ENCODE data around the gene EHMT1.
"Not testable (repeated sequence)": the region's sequence is repeated elsewhere in the genome, so short reads cannot be mapped to it uniquely, and the experiment has no call there.

Gene EHMT1

DNA sequence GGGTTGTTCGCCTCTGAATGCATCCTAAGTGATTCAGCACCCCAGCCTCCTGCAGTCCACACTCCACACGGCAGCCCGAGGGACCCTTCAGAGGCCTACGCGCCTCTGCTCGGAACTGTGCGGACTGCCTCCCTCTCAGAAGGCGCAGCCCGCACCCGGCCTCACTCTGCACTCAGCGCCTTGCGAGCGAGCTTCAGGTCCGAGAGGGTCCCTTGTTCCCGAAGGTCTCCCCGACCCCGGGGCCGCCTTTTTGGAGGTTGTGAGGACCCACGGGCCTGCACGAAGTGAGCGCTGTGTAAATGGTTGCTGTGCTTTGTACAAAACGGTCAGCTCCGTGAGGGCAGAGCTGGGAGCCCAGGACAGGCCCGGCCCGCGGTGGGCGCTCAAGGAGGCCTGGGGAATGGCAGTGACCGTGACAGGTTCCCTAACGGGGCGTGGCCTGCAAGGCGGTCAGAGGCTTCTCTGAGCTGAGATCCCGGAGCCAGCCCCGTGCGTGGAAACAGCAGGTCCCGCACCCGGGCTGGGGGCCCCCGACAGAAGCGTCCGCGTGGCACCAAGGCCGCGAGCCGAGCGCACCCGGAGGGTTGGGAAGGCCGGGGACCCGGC is 258.1 kb downstream of the EHMT1 start:
- H3K4me3 Mint-ChIP-seq = peak overlapping the region; percentile 67 to 76 (median 72)

DNA sequence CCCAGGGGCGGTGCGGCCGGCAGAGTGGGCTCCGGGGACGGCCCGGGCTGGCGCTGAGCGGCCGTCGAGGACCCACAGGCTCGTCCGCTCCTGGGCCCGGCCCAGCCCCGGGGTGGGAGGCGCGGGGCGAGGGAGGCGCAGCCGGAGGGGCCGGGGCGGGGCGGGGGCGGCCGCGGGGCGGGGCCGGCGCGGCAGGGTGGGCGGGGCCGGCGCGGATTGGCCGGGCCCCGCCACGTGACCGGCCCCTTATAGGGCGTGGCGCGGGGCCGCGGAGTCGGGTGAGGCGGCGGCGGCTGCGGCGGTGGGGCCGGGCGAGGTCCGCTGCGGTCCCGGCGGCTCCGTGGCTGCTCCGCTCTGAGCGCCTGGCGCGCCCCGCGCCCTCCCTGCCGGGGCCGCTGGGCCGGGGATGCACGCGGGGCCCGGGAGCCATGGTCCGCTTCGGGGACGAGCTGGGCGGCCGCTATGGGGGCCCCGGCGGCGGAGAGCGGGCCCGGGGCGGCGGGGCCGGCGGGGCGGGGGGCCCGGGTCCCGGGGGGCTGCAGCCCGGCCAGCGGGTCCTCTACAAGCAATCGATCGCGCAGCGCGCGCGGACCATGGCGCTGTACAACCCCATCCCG is 258.8 kb downstream of the EHMT1 start, which contains the start of gene CACNA1B:
Gene CACNA1B (plus strand): TSS at position 277 of the 617 bp plus-strand sequence. CDS start 152 bp downstream, at position 429.
- H3K4me1 Mint-ChIP-seq; H3K36me3 Mint-ChIP-seq (ENCODE audit: low read depth); H3K9me3 Mint-ChIP-seq; H3K27ac Mint-ChIP-seq: not testable (repeated sequence)
- H3K4me3 Mint-ChIP-seq = peak within 1 kb of the TSS; percentile 67 to 76 (median 72)
- peaks cover 59% of the 10 kb centered on the region for H3K27me3 Mint-ChIP-seq (ENCODE audit: low read depth)

More for the DNA sequence above, 258.1 kb downstream of the EHMT1 start:
- peaks cover 2% of the 10 kb centered on the region for H3K9me3 Mint-ChIP-seq
- TF ChIP-seq, protein P1, sequence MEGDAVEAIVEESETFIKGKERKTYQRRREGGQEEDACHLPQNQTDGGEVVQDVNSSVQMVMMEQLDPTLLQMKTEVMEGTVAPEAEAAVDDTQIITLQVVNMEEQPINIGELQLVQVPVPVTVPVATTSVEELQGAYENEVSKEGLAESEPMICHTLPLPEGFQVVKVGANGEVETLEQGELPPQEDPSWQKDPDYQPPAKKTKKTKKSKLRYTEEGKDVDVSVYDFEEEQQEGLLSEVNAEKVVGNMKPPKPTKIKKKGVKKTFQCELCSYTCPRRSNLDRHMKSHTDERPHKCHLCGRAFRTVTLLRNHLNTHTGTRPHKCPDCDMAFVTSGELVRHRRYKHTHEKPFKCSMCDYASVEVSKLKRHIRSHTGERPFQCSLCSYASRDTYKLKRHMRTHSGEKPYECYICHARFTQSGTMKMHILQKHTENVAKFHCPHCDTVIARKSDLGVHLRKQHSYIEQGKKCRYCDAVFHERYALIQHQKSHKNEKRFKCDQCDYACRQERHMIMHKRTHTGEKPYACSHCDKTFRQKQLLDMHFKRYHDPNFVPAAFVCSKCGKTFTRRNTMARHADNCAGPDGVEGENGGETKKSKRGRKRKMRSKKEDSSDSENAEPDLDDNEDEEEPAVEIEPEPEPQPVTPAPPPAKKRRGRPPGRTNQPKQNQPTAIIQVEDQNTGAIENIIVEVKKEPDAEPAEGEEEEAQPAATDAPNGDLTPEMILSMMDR (IDR thresholded peaks at IDR 0.05; ENCODE audit: unreplicated experiment in 3 of 3) = no peak
- H3K27ac Mint-ChIP-seq = no peak overlapping the region
- peaks cover 58% of the 10 kb centered on the region for H3K27me3 Mint-ChIP-seq (ENCODE audit: low read depth)
- H3K36me3 Mint-ChIP-seq (ENCODE audit: low read depth) = no peaks in the 10 kb centered on the region
- H3K4me1 Mint-ChIP-seq = no peaks in the 10 kb centered on the region

DNA sequence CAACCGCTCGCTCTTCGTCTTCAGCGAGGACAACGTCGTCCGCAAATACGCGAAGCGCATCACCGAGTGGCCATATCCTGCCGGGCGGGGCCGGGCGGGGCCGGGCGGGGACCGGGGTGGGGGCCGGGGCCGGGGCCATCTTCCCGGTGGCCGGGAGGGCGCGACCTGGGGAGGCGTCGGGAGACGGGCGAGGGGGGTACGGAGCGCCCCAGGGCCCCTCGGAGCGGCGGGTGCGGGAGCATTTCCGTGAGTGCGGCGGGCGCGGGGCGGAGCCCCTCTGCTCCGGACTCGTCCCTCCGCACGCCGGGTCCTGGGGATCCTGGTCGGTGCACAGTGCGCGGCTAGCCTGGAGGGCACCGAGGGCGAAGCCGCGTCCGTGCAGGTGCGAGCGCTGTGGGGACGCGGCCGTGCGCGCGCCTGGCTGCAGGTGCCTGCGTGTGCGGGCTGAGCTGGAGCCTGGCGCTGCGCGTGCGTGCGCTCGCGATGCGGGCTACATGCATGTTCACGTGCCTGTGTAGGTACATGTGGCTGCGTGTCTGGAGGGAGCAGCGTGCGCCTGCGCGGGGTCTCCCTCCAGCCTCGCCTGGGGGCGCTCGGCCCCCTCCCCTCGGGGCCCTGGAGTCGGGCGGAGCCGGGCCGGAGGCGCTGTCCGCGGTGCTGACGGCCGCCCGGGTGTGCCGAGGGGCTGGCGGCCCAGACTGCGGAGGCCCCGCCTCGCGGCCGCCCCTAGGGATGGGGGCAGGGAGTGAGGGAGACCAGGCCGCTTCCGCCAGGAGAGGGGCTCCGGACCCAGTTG is 259.5 kb downstream of the EHMT1 start:
- H3K36me3 Mint-ChIP-seq (ENCODE audit: low read depth) = no peaks in the 10 kb centered on the region
- no peaks in the 10 kb centered on the region for H3K4me1 Mint-ChIP-seq
- no peak overlapping the region for H3K4me3 Mint-ChIP-seq
- H3K27ac Mint-ChIP-seq = no peak overlapping the region
- TF ChIP-seq, protein P1 (IDR thresholded peaks at IDR 0.05; ENCODE audit: unreplicated experiment in 3 of 3) = peak in 2 of 3 experiments; percentile 15 to 23
- H3K9me3 Mint-ChIP-seq = peaks cover 2% of the 10 kb centered on the region
- peaks cover 52% of the 10 kb centered on the region for H3K27me3 Mint-ChIP-seq (ENCODE audit: low read depth)

DNA sequence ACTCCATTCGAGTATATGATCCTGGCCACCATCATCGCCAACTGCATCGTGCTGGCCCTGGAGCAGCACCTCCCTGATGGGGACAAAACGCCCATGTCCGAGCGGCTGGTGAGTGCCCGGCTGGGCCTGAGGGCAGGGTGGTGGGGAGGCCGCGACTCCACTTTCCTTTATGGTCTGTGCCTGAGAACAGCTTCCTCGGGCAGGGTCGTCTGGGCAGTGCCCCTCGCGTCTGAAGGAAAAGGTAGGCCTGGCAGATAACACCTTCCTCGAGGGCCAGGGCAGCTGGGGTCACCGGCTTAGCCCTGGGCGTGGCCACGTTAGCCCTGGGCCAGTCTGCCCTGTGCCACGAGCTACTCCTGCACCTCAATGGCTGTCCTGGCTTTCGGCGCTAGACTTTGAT is 260.2 kb downstream of the EHMT1 start:
- Mint-ChIP-seq H3K4me3 (no peak overlapping the region), H3K27ac (no peak overlapping the region), H3K4me1 (no peaks in the 10 kb centered on the region), H3K9me3 (peaks cover 2% of the 10 kb centered on the region), H3K36me3 (ENCODE audit: low read depth) (no peaks in the 10 kb centered on the region), H3K27me3 (ENCODE audit: low read depth) (peaks cover 45% of the 10 kb centered on the region)
- TF ChIP-seq, protein P1 (IDR thresholded peaks at IDR 0.05; ENCODE audit: unreplicated experiment in 3 of 3) = no peak

DNA sequence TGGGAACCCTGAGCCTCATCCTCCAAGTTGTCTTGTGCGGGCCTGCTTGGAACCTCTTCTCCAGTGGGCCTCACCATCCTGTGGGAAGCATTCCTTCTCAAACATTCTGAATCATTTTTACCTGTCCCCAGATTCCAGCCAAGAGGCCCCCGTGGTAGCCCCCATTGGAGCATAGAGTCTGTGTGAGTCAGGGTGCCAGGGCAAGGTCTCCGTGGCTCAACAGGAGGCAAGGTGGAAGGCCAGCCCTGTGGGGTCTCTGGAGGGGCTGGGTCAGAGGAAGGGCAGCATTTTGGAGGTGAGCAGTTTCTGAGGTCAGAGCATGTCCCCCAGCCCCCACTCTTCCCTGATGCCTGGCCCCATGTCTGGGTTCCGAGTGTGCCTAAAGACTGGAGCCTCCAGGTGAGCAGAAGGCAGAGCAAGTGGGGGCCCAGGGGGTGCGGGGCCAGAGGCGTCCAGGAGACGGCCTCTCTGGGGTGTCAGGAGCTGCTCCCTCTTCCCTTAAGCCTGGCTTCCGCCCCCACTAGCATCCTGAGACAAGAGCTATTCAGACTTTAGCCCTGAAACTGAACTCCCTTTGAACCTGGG is 260.9 kb downstream of the EHMT1 start:
- TF ChIP-seq, protein P1 (IDR thresholded peaks at IDR 0.05; ENCODE audit: unreplicated experiment in 3 of 3) = no peak
- H3K27ac Mint-ChIP-seq = no peak overlapping the region
- peaks cover 2% of the 10 kb centered on the region for H3K9me3 Mint-ChIP-seq
- H3K4me3 Mint-ChIP-seq = peak overlapping the region in 1 of 3 experiments; percentile 9
- H3K36me3 Mint-ChIP-seq (ENCODE audit: low read depth) = no peaks in the 10 kb centered on the region
- H3K4me1 Mint-ChIP-seq = no peaks in the 10 kb centered on the region
- peaks cover 43% of the 10 kb centered on the region for H3K27me3 Mint-ChIP-seq (ENCODE audit: low read depth)
